Muscle layer of duodenum (tissue), 2 donors: ENCODE data around the gene VSIG4.

Experiments
- H3K27ac ChIP-seq: one replicate; pipeline ENCODE4 v1.7.0; 2013; ENCODE audit warnings: mild to moderate bottlenecking, low read length
- H3K27me3 ChIP-seq: one replicate; pipeline ENCODE4 v1.7.0; 2013; ENCODE audit warnings: low read depth, mild to moderate bottlenecking, control low read depth, low read length
- H3K36me3 ChIP-seq, 2 donors: one replicate each; pipeline ENCODE4 v1.7.0; 2013; ENCODE audit warnings: low read length in 2 of 2, control low read depth in 1 of 2, mild to moderate bottlenecking in 1 of 2; ENCODE audit not compliant: insufficient read depth in 2 of 2, control insufficient read depth in 1 of 2
- H3K4me1 ChIP-seq, 2 donors: one replicate each; pipeline ENCODE4 v1.7.0; 2013; ENCODE audit warnings: low read length in 2 of 2, mild to moderate bottlenecking in 2 of 2, control low read depth in 1 of 2, moderate library complexity in 1 of 2; ENCODE audit not compliant: insufficient read depth in 2 of 2, control insufficient read depth in 1 of 2
- H3K4me3 ChIP-seq, 2 donors: one replicate each; pipeline ENCODE4 v1.7.0; 2013; ENCODE audit warnings: low read length in 2 of 2, low read depth in 1 of 2, mild to moderate bottlenecking in 1 of 2
- H3K9me3 ChIP-seq, 2 donors: one replicate each; pipeline ENCODE4 v1.7.0; 2013; ENCODE audit warnings: low read length in 2 of 2, control low read depth in 1 of 2, mild to moderate bottlenecking in 1 of 2; ENCODE audit not compliant: control insufficient read depth in 1 of 2
- donor health status: healthy.

VSIG4 gene

DNA sequence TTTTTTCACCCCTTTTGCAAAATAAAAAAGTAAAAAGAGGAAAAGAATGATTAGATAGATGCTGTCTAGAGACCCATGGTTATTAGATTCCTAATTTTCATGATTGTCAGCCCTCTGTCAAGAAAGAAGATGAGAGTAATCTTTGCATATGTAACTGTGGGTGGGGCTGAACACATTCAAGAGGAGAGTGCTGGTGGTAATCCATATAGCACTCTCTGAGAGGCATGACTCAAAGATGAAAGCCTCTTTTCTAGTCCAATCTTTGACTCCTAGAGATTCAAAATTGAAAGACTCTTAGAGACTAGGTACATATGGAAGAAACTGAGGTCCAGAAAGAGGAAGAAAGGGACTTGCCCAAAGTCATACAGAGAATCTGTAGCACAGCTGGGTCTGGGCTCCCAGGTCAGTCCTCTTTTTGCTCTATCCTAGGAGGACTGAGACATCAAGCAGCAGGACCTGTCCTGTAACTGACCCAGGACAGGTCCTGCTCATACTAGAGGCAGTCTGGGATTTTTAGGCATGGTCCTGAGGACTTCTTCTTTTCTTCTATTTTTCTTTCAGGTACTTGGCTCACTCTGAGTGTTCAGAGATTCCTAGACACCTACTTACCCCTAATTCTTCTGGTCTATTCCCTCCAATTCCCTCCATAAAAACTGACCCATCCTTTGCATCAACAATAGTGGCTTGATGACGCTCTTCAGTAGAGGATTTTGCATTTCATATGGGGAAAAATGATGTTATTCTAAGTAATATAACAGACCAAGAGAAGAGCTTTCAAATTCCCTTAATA lies 23.8 kb downstream of the VSIG4 start:
- peak overlapping the region; percentile 32 to 39 for H3K4me3 ChIP-seq
- H3K27me3 ChIP-seq: no peaks in the 10 kb centered on the region
- no peaks in the 10 kb centered on the region for H3K9me3 ChIP-seq
- no peaks in the 10 kb centered on the region for H3K4me1 ChIP-seq
- H3K36me3 ChIP-seq: no peaks in the 10 kb centered on the region
- H3K27ac ChIP-seq: peak overlapping the region; percentile 39

- Histone ChIP-seq H3K4me3 (peak overlapping the region; percentile 32 to 39), H3K27ac (peak overlapping the region; percentile 39), H3K27me3 (no peaks in the 10 kb centered on the region), H3K9me3 (no peaks in the 10 kb centered on the region), H3K4me1 (no peaks in the 10 kb centered on the region), H3K36me3 (no peaks in the 10 kb centered on the region)
Measured at GRCh38 chrX:66015152-66015831, 24.6 kb downstream of the VSIG4 start.

DNA sequence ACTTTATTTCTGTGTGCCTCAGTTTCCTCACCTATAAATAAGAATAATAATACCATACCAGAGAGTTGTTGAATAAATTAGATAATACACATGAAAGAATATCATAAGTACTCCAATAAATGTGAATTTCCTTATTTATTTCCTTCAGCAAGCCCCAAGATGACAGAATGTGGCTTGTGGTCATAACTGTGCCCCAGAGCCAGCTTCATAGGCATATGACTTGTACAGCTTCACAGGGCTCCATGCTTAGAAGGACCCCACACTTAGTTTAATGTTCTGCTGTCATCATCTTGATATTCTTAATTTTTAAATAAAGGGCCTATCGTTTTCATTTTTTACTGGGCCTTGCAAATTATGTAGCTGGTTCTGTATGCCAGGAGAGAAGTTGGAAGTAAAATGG lies 25.3 kb downstream of the VSIG4 start:
- H3K27ac ChIP-seq: no peak overlapping the region
- no peaks in the 10 kb centered on the region for H3K36me3 ChIP-seq
- H3K27me3 ChIP-seq: no peaks in the 10 kb centered on the region
- H3K4me3 ChIP-seq: no peak overlapping the region
- H3K4me1 ChIP-seq: no peaks in the 10 kb centered on the region
- H3K9me3 ChIP-seq: no peaks in the 10 kb centered on the region

GRCh38 chrX:66014084-66014483 lies 25.8 kb downstream of the VSIG4 start:
- H3K36me3 ChIP-seq: no peaks in the 10 kb centered on the region
- no peaks in the 10 kb centered on the region for H3K27me3 ChIP-seq
- H3K9me3 ChIP-seq: no peaks in the 10 kb centered on the region
- no peak overlapping the region for H3K4me3 ChIP-seq
- no peak overlapping the region for H3K27ac ChIP-seq
- no peaks in the 10 kb centered on the region for H3K4me1 ChIP-seq

DNA sequence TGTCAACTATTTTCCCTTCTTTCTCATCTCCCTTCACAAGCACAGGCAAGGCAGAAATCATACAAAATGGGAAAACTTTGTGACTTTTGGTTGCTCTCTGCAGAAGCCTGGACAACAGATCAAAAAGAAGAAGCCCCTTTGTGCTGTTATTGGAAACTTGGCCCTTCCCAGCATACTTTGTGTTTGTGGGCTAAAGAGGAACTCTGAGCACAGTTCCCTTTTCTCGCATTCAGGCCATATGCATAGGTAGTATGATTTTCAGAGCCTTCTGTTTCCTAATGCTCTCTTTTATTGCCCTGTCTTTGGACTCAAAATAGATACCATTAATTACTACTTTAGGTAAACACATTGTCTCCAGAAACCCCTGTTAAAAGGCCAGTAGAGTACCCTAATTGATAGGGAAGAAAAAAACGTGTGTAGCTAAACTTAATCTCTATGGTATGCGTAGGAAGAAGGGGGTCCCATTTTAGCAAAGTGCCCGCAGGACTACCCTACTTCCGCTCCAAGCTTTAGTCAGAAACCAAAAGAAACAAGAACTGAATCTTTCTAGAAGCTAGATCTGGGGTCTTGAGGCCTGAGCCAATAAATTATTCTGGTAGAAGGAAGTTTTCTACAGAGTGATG lies 26.6 kb downstream of the VSIG4 start:
- H3K4me3 ChIP-seq: no peak overlapping the region
- H3K4me1 ChIP-seq: no peaks in the 10 kb centered on the region
- no peak overlapping the region for H3K27ac ChIP-seq
- no peaks in the 10 kb centered on the region for H3K9me3 ChIP-seq
- H3K36me3 ChIP-seq: no peaks in the 10 kb centered on the region
- H3K27me3 ChIP-seq: no peaks in the 10 kb centered on the region

DNA sequence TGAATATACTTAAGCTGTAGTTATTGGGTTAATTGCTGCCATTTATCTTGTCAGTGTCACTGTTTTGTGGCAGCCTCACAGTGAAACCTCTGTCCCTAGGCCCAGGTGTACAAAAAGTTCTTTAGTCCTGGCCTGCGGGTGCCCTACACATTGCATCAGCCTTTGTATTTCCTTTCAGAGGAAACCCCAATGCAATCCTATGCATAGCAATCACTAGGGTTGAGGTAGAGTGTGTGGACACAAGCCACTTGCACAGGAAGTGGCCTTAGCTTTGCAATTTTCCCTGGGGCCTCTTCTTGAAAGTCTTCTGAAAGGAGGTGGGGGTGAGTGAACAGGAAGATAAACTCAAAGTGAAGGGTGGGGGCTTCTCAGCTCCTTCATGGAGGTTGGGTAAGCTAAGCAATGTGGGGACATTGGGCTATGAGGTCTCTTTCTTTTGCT lies 27.8 kb downstream of the VSIG4 start:
- Histone ChIP-seq H3K27me3 (no peaks in the 10 kb centered on the region), H3K4me1 (no peaks in the 10 kb centered on the region), H3K36me3 (no peaks in the 10 kb centered on the region), H3K9me3 (no peaks in the 10 kb centered on the region), H3K4me3 (no peak overlapping the region), H3K27ac (no peak overlapping the region)

GRCh38 chrX:66009231-66009845 lies 30.5 kb downstream of the VSIG4 start:
- no peak overlapping the region for H3K4me3 ChIP-seq
- no peaks in the 10 kb centered on the region for H3K4me1 ChIP-seq
- H3K36me3 ChIP-seq: no peaks in the 10 kb centered on the region
- H3K9me3 ChIP-seq: no peaks in the 10 kb centered on the region
- no peak overlapping the region for H3K27ac ChIP-seq
- H3K27me3 ChIP-seq: no peaks in the 10 kb centered on the region

- H3K9me3 ChIP-seq: no peaks in the 10 kb centered on the region
- no peaks in the 10 kb centered on the region for H3K36me3 ChIP-seq
- no peaks in the 10 kb centered on the region for H3K4me1 ChIP-seq
- no peak overlapping the region for H3K4me3 ChIP-seq
- H3K27ac ChIP-seq: no peak overlapping the region
- no peaks in the 10 kb centered on the region for H3K27me3 ChIP-seq
Measured at GRCh38 chrX:66008328-66008970, 31.4 kb downstream of the VSIG4 start.

GRCh38 chrX:66007851-66008250 lies 32.0 kb downstream of the VSIG4 start:
- Histone ChIP-seq H3K9me3 (no peaks in the 10 kb centered on the region), H3K4me3 (no peak overlapping the region), H3K36me3 (no peaks in the 10 kb centered on the region), H3K27me3 (no peaks in the 10 kb centered on the region), H3K27ac (no peak overlapping the region), H3K4me1 (no peaks in the 10 kb centered on the region)

- no peaks in the 10 kb centered on the region for H3K4me1 ChIP-seq
- no peaks in the 10 kb centered on the region for H3K27me3 ChIP-seq
- no peaks in the 10 kb centered on the region for H3K36me3 ChIP-seq
- no peak overlapping the region for H3K27ac ChIP-seq
- H3K9me3 ChIP-seq: no peaks in the 10 kb centered on the region
- H3K4me3 ChIP-seq: no peak overlapping the region
Measured at GRCh38 chrX:66005830-66006449, 33.9 kb downstream of the VSIG4 start.
